GM12874 (cell line): ENCODE results near the gene TMEM63A.
A peak's percentile ranks its signal among the peaks of the same experiment; 100 is the strongest.

Experiments
- CTCF ChIP-seq: IDR thresholded peaks from 2 replicates; pipeline ENCODE4 v1.5.1; 2011; ENCODE audit warnings: low read depth, mild to moderate bottlenecking, control low read depth, low read length, moderate library complexity; ENCODE audit not compliant: insufficient read depth

Gene TMEM63A

GRCh38 chr1:225881959-225882693 is at the start of gene TMEM63A:
TSS of gene TMEM63A (minus strand) at chr1:225882380. CDS start at chr1:225877580, 4,800 bp downstream.
- peak; percentile 51 for TF ChIP-seq CTCF

GRCh38 chr1:225931270-225932136 is 49.3 kb upstream of the TMEM63A start:
- no peak for TF ChIP-seq CTCF

- TF ChIP-seq CTCF, result no peak
These were observed 48.4 kb upstream of the TMEM63A start for GRCh38 chr1:225930566-225930965.

GRCh38 chr1:225928186-225929175 is 46.3 kb upstream of the TMEM63A start:
- no peak for TF ChIP-seq CTCF

GRCh38 chr1:225926551-225927113 is 44.5 kb upstream of the TMEM63A start:
- TF ChIP-seq CTCF, result no peak

GRCh38 chr1:225923692-225924555 is 41.7 kb upstream of the TMEM63A start, which contains the start of gene PYCR2:
TSS of gene PYCR2 (minus strand) at chr1:225924250. CDS start at chr1:225924110, 140 bp downstream.
- TF ChIP-seq CTCF, result no peak
